Vagina (tissue), 2 donors: ENCODE results near the gene ZBTB20.

Source experiments
- POLR2A ChIP-seq, 2 donors: fragments of 450-650 bp; IDR thresholded peaks; one replicate each; pipeline ENCODE4 v1.6.1; 2017; ENCODE audit warnings: antibody characterized with exemption in 2 of 2, mild to moderate bottlenecking in 2 of 2, moderate library complexity in 2 of 2
- TF ChIP-seq, protein P1 (sequence below), 3 experiments: fragments of 450-650 bp in 2 of 3; fragments of 200-600 bp in 1 of 3; sonication (generic) in 1 of 3; IDR thresholded peaks; one replicate each; pipeline ENCODE4 v1.5.1; 2017 to 2019; ENCODE audit warnings: antibody characterized with exemption in 3 of 3, mild to moderate bottlenecking in 2 of 3, moderate library complexity in 2 of 3

- TF ChIP-seq, protein P1, sequence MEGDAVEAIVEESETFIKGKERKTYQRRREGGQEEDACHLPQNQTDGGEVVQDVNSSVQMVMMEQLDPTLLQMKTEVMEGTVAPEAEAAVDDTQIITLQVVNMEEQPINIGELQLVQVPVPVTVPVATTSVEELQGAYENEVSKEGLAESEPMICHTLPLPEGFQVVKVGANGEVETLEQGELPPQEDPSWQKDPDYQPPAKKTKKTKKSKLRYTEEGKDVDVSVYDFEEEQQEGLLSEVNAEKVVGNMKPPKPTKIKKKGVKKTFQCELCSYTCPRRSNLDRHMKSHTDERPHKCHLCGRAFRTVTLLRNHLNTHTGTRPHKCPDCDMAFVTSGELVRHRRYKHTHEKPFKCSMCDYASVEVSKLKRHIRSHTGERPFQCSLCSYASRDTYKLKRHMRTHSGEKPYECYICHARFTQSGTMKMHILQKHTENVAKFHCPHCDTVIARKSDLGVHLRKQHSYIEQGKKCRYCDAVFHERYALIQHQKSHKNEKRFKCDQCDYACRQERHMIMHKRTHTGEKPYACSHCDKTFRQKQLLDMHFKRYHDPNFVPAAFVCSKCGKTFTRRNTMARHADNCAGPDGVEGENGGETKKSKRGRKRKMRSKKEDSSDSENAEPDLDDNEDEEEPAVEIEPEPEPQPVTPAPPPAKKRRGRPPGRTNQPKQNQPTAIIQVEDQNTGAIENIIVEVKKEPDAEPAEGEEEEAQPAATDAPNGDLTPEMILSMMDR (IDR thresholded peaks at IDR 0.05) = no peak
- TF ChIP-seq POLR2A (IDR thresholded peaks at IDR 0.05) = no peak
Measured at GRCh38 chr3:114417675-114418074, 729.4 kb downstream of the ZBTB20 start.
